Trophoblast cell (in vitro differentiated cells and primary cell): ENCODE data around the gene PNPLA5.

Experiments used
- DNase-seq, 2 donors: peaks; one replicate each; pipeline ENCODE4 v3.0.0-alpha.2; 2016
- H2AFZ ChIP-seq: 2 replicates; pipeline ENCODE4 v1.6.1; 2013; ENCODE audit warnings: low read length, moderate library complexity, mild to moderate bottlenecking; ENCODE audit not compliant: insufficient read depth, poor library complexity
- H2AK5ac ChIP-seq: 2 replicates; pipeline ENCODE4 v1.6.1; 2013; ENCODE audit warnings: mild to moderate bottlenecking, low read length
- H2BK120ac ChIP-seq: 2 replicates; pipeline ENCODE4 v1.6.1; 2013; ENCODE audit warnings: low read length, mild to moderate bottlenecking, moderate library complexity; ENCODE audit not compliant: insufficient read depth, poor library complexity
- H2BK12ac ChIP-seq: 2 replicates; pipeline ENCODE4 v1.6.1; 2013; ENCODE audit warnings: mild to moderate bottlenecking, low read length, moderate library complexity
- H2BK5ac ChIP-seq: 2 replicates; pipeline ENCODE4 v1.6.1; 2013; ENCODE audit warnings: low read length, low read depth, moderate library complexity, mild to moderate bottlenecking; ENCODE audit not compliant: poor library complexity
- H3K14ac ChIP-seq: 2 replicates; pipeline ENCODE4 v1.6.1; 2013; ENCODE audit warnings: mild to moderate bottlenecking, low read length
- H3K18ac ChIP-seq: 2 replicates; pipeline ENCODE4 v1.6.1; 2013; ENCODE audit warnings: mild to moderate bottlenecking, low read length
- H3K23ac ChIP-seq: 2 replicates; pipeline ENCODE4 v1.6.1; 2013; ENCODE audit warnings: low read length
- H3K27ac ChIP-seq: 2 replicates; pipeline ENCODE4 v1.5.1; 2013; ENCODE audit warnings: low read depth, mild to moderate bottlenecking, inconsistent platforms, low read length, moderate library complexity
- H3K27me3 ChIP-seq: 2 replicates; pipeline ENCODE4 v1.6.1; 2013; ENCODE audit warnings: inconsistent platforms, mild to moderate bottlenecking, low read length, moderate library complexity; ENCODE audit not compliant: insufficient read depth
- H3K36me3 ChIP-seq, 2 experiments: 1 replicate in 1 of 2; 2 replicates in 1 of 2; pipeline ENCODE4 v1.6.1; 2013; ENCODE audit warnings: low read length in 2 of 2, mild to moderate bottlenecking in 2 of 2, moderate library complexity in 1 of 2; ENCODE audit not compliant: insufficient read depth in 2 of 2, control insufficient read depth in 1 of 2
- H3K4ac ChIP-seq: 2 replicates; pipeline ENCODE4 v1.6.1; 2013; ENCODE audit warnings: low read depth, mild to moderate bottlenecking, low read length, moderate library complexity
- H3K4me1 ChIP-seq, 2 experiments: 1 replicate in 1 of 2; 2 replicates in 1 of 2; pipeline ENCODE4 v1.6.1; 2013; ENCODE audit warnings: low read length in 2 of 2, mild to moderate bottlenecking in 2 of 2, moderate library complexity in 1 of 2; ENCODE audit not compliant: insufficient read depth in 2 of 2, control insufficient read depth in 1 of 2
- H3K4me2 ChIP-seq: 2 replicates; pipeline ENCODE4 v1.6.1; 2013; ENCODE audit warnings: inconsistent platforms, mild to moderate bottlenecking, low read length, moderate library complexity
- H3K4me3 ChIP-seq: 2 replicates; pipeline ENCODE4 v1.5.1; 2013; ENCODE audit warnings: mild to moderate bottlenecking, low read depth, low read length, inconsistent platforms
- H3K79me1 ChIP-seq: one replicate; pipeline ENCODE4 v1.6.1; 2013; ENCODE audit warnings: low read length
- H3K79me2 ChIP-seq: 2 replicates; pipeline ENCODE4 v1.6.1; 2013; ENCODE audit warnings: low read length, mild to moderate bottlenecking; ENCODE audit not compliant: control insufficient read depth, insufficient read depth, poor library complexity
- H3K9ac ChIP-seq: 2 replicates; pipeline ENCODE4 v1.6.1; 2013; ENCODE audit warnings: mild to moderate bottlenecking, low read length
- H3K9me3 ChIP-seq: 2 replicates; pipeline ENCODE4 v1.6.1; 2013; ENCODE audit warnings: low read depth, mild to moderate bottlenecking, control low read depth, inconsistent platforms, low read length; ENCODE audit not compliant: insufficient read depth
- H4K12ac ChIP-seq: 2 replicates; pipeline ENCODE4 v1.6.1; 2013; ENCODE audit warnings: low read depth, mild to moderate bottlenecking, low read length, moderate library complexity
- H4K8ac ChIP-seq: 2 replicates; pipeline ENCODE4 v1.6.1; 2013; ENCODE audit warnings: low read depth, mild to moderate bottlenecking, low read length, moderate library complexity
- H4K91ac ChIP-seq: one replicate; pipeline ENCODE4 v1.6.1; 2013; ENCODE audit warnings: low read depth, mild to moderate bottlenecking, low read length, moderate library complexity
- WGBS: extraction: QIAGEN DNeasy Blood & Tissue Kit; methylation state at CpG from one replicate; pipeline ENCODE4 v1.1.7; 2013; ENCODE audit warnings: missing lambda C conversion rate; ENCODE audit not compliant: insufficient read length, insufficient coverage; ENCODE audit errors: extremely low coverage; 5-methylcytosine and 5-hydroxymethylcytosine counted together

PNPLA5 gene

DNA sequence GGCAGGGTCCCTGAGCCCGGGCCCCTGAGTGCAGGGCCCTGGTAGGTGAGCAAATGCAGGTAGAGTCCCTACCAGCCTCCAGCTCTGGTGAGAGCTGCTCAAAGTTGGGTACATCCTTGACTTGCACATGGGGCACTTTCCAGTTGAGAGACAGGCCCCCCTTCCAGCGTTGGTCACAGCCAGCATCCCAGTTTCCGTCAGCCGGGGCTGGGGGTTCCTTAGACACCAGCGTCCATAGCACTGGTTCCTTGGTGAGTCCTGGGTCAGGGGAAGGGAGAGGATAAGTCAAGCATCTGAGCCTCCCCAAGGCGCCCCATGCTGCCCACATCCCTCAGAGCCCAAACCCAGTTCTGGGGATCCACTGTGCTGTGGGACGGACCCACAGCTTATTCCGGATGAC is 5.6 kb downstream of the PNPLA5 start:
- no CpG with 5 or more reads among the region's 8 CpGs for WGBS
- no peak overlapping the region for H2BK120ac ChIP-seq
- no peak overlapping the region for H3K4me2 ChIP-seq
- H2AK5ac ChIP-seq, result no peak overlapping the region
- H3K79me1 ChIP-seq, result no peaks in the 10 kb centered on the region
- DNase-seq, result no peak
- H2AFZ ChIP-seq, result no peak overlapping the region
- no peaks in the 10 kb centered on the region for H3K36me3 ChIP-seq
- H3K18ac ChIP-seq, result no peak overlapping the region
- no peaks in the 10 kb centered on the region for H3K9me3 ChIP-seq
- no peak overlapping the region for H3K4ac ChIP-seq
- H3K23ac ChIP-seq, result no peak overlapping the region
- H4K91ac ChIP-seq, result no peak overlapping the region
- no peak overlapping the region for H3K9ac ChIP-seq
- no peak overlapping the region for H3K27ac ChIP-seq
- no peaks in the 10 kb centered on the region for H3K4me1 ChIP-seq
- H3K14ac ChIP-seq, result no peak overlapping the region
- H3K27me3 ChIP-seq, result peaks cover 9% of the 10 kb centered on the region
- no peak overlapping the region for H2BK5ac ChIP-seq
- H4K8ac ChIP-seq, result no peak overlapping the region
- no peak overlapping the region for H4K12ac ChIP-seq
- H3K4me3 ChIP-seq, result no peak overlapping the region
- H2BK12ac ChIP-seq, result no peak overlapping the region
- no peaks in the 10 kb centered on the region for H3K79me2 ChIP-seq

DNA sequence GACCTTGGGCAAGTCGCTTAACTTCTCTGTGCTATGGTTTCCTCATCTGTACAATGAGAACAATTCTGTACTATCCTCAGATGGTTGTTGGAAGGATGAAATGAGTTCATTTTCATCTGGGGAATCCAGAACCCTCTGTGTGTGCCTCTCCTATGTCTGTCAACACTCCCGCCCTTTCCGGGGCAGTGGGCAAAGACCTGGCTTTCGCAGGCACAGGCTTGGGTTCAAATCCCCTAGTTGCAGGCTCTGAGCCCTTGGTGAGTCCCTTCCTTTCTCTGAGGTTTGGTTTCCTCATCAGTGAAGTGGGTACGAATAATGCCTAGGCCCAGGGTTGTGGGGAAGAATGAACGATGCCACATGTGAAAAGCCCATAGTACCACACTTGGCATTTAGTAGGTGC is 6.0 kb downstream of the PNPLA5 start:
- WGBS, result no CpG with 5 or more reads among the region's 6 CpGs
- Histone ChIP-seq H3K14ac (no peak overlapping the region), H2AK5ac (no peak overlapping the region), H3K27me3 (peaks cover 4% of the 10 kb centered on the region), H3K36me3 (no peaks in the 10 kb centered on the region), H4K91ac (no peak overlapping the region), H3K4me1 (no peaks in the 10 kb centered on the region), H3K9me3 (no peaks in the 10 kb centered on the region), H3K27ac (no peak overlapping the region), H2AFZ (no peak overlapping the region), H3K9ac (no peak overlapping the region), H2BK120ac (no peak overlapping the region), H2BK12ac (no peak overlapping the region), H2BK5ac (no peak overlapping the region), H3K4ac (no peak overlapping the region), H4K12ac (no peak overlapping the region), H4K8ac (no peak overlapping the region), H3K18ac (no peak overlapping the region), H3K4me2 (no peak overlapping the region), H3K4me3 (no peak overlapping the region), H3K23ac (no peak overlapping the region), H3K79me1 (no peaks in the 10 kb centered on the region), H3K79me2 (no peaks in the 10 kb centered on the region)
- no peak for DNase-seq

- H3K4ac ChIP-seq, result no peak overlapping the region
- no peak overlapping the region for H3K4me2 ChIP-seq
These were observed 6.5 kb downstream of the PNPLA5 start for GRCh38 chr22:43885319-43885671.

DNA sequence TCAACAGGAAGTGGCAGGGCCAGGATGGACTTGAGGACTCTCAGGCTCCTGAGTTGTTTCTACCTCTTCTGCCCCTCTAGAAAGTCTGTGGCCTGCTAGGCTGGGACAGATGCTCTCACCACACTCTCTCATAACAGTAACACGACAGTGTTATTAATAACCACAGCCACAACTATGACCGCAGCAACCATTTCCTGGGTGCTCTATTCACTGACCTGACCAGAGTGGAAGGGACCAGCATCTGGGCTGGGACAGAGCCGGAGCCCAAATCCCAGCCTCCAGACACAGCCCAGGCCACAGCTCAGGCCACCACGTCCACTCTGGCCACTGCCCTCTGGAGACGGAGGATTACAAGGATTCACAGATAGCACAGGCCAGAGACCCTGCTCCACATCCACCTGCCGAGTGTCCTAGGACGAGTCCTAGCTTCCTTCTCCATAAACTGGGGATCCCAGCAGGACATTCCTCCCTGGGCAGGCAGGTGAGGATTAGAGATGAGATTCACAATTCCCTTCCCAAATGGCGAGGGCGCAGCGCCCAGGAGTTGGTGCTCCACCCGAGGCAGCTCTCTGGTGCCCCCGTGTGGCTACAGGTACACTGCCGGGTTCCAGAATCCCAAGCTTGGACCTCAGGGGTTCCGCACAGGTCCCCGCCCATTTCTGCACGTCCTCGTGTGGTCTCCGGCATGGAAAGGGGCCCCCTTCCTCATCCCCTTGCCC is 7.1 kb downstream of the PNPLA5 start:
- Histone ChIP-seq H3K4me3 (no peak overlapping the region), H2BK12ac (no peak overlapping the region), H3K79me2 (no peaks in the 10 kb centered on the region), H3K9me3 (no peaks in the 10 kb centered on the region), H2AK5ac (no peak overlapping the region), H3K79me1 (no peaks in the 10 kb centered on the region), H2AFZ (no peak overlapping the region), H2BK120ac (no peak overlapping the region), H3K27me3 (no peaks in the 10 kb centered on the region), H4K91ac (no peak overlapping the region), H3K9ac (no peak overlapping the region), H3K4me2 (no peak overlapping the region), H4K8ac (no peak overlapping the region), H4K12ac (no peak overlapping the region), H3K4me1 (no peaks in the 10 kb centered on the region), H3K4ac (no peak overlapping the region), H3K18ac (no peak overlapping the region), H3K23ac (no peak overlapping the region), H3K14ac (no peak overlapping the region), H2BK5ac (no peak overlapping the region), H3K36me3 (no peaks in the 10 kb centered on the region), H3K27ac (no peak overlapping the region)
- DNase-seq, result peak in 1 of 2 donors; percentile 63
- WGBS, result no CpG with 5 or more reads among the region's 18 CpGs

More at GRCh38 chr22:43885319-43885671, 6.5 kb downstream of the PNPLA5 start:
- Histone ChIP-seq H3K14ac (no peak overlapping the region), H2BK120ac (no peak overlapping the region), H4K8ac (no peak overlapping the region), H3K9me3 (no peaks in the 10 kb centered on the region), H4K91ac (no peak overlapping the region), H3K79me2 (no peaks in the 10 kb centered on the region), H3K4me3 (no peak overlapping the region), H3K23ac (no peak overlapping the region), H3K4me1 (no peaks in the 10 kb centered on the region), H2BK5ac (no peak overlapping the region), H2AFZ (no peak overlapping the region), H3K18ac (no peak overlapping the region), H2AK5ac (no peak overlapping the region), H4K12ac (no peak overlapping the region), H3K9ac (no peak overlapping the region), H3K27me3 (no peaks in the 10 kb centered on the region), H3K79me1 (no peaks in the 10 kb centered on the region), H3K27ac (no peak overlapping the region), H3K36me3 (no peaks in the 10 kb centered on the region), H2BK12ac (no peak overlapping the region)
- no CpG with 5 or more reads among the region's 7 CpGs for WGBS
- DNase-seq, result no peak
